UCSD-AML1 (cell line): ENCODE data around the gene MAPKAP1.

Experiments used
- DNase-seq: peaks from one replicate; lab custom pipeline; 2025; ENCODE audit not compliant: unreplicated experiment; lab: John Stamatoyannopoulos, UW

Gene MAPKAP1

GRCh38 chr9:125541840-125542243, 165.2 kb downstream of the MAPKAP1 start:
- DNase-seq: no peak

GRCh38 chr9:125540497-125540896, 166.5 kb downstream of the MAPKAP1 start:
- no peak for DNase-seq

GRCh38 chr9:125538092-125538473, 168.9 kb downstream of the MAPKAP1 start:
- DNase-seq: no peak

- DNase-seq: no peak
Measured at GRCh38 chr9:125537442-125538091, 169.4 kb downstream of the MAPKAP1 start.

- no peak for DNase-seq
Measured at GRCh38 chr9:125536776-125537175, 170.2 kb downstream of the MAPKAP1 start.

- DNase-seq: no peak
Measured at GRCh38 chr9:125536167-125536772, 170.7 kb downstream of the MAPKAP1 start.

- no peak for DNase-seq
Measured at GRCh38 chr9:125534971-125535701, 171.9 kb downstream of the MAPKAP1 start.

GRCh38 chr9:125532812-125533594, 174.0 kb downstream of the MAPKAP1 start:
- no peak for DNase-seq

- no peak for DNase-seq
Measured at GRCh38 chr9:125532412-125532811, 174.6 kb downstream of the MAPKAP1 start.

- DNase-seq: no peak
Measured at GRCh38 chr9:125529589-125530515, 177.2 kb downstream of the MAPKAP1 start.

GRCh38 chr9:125529107-125529506, 177.9 kb downstream of the MAPKAP1 start:
- DNase-seq: no peak

- DNase-seq: no peak
Measured at GRCh38 chr9:125527471-125528002, 179.5 kb downstream of the MAPKAP1 start.

- DNase-seq: no peak
Measured at GRCh38 chr9:125525921-125526631, 180.9 kb downstream of the MAPKAP1 start.

GRCh38 chr9:125524583-125525355, 182.2 kb downstream of the MAPKAP1 start:
- DNase-seq: no peak

- DNase-seq: no peak
Measured at GRCh38 chr9:125523681-125524080, 183.3 kb downstream of the MAPKAP1 start.

- DNase-seq: no peak
Measured at GRCh38 chr9:125522328-125522725, 184.7 kb downstream of the MAPKAP1 start.

GRCh38 chr9:125521462-125522327, 185.3 kb downstream of the MAPKAP1 start:
- no peak for DNase-seq

GRCh38 chr9:125519734-125520133, 187.3 kb downstream of the MAPKAP1 start:
- DNase-seq: no peak
